Measurements from ENCODE around the gene ABCC8. TPM values are rescaled to one million over a fixed set of nuclear protein-coding genes. Genes with fewer than 3 reads are reported as not detected.

Gene ABCC8
- total RNA-seq, 1 experiment from 2014 or later, result 2.4 TPM

DNA sequence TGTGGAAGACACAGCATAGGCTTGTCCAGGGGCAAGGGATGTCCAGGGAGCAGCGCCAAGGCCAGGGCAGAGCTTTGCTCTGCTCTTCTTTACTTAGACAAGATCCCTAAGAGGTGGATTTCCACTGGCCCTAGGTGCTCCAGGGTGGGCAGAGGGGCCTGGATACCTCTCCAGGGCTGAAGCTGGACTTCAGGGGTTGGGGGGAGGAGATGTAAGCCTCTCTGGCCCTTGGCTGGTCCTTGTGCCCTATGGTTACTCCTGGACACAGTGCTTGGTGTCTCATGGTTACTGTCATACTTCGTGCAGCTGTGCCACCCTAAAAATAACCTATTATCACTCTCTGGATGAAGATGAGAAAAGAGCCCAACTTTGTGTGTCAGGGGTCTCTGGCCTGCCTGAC, 75.3 kb downstream of the ABCC8 start:
- Histone ChIP-seq H4K91ac (ENCODE audit: insufficient read length, low read depth, low read length) (no peak overlapping the region), H3K79me1 (ENCODE audit: insufficient read depth, low read depth, low read length, poor library complexity, severe bottlenecking) (no peaks in the 10 kb centered on the region), H2BK5ac (ENCODE audit: insufficient read length, low read length) (no peak overlapping the region), H3K9me3 (ENCODE audit: control insufficient read depth, low read depth, low read length) (no peaks in the 10 kb centered on the region), H3K4me1 (ENCODE audit: insufficient read depth, low read length) (no peaks in the 10 kb centered on the region), H3K18ac (ENCODE audit: insufficient read length, low read depth, low read length) (no peak overlapping the region), H2AFZ (ENCODE audit: low read length) (no peak overlapping the region), H2BK12ac (ENCODE audit: insufficient read length, low read depth, low read length) (no peak overlapping the region), H4K5ac (ENCODE audit: insufficient read length, low read depth, low read length) (no peak overlapping the region), H2BK120ac (ENCODE audit: low read depth, low read length, poor library complexity, severe bottlenecking) (no peak overlapping the region), H2BK20ac (ENCODE audit: low read depth, low read length, poor library complexity, severe bottlenecking) (no peak overlapping the region), H4K8ac (replicated peaks; ENCODE audit: insufficient read length, low read depth, low read length) (no peak overlapping the region), H3K14ac (ENCODE audit: insufficient read depth, low read length) (no peak overlapping the region; the same call in 1 of the 2 replicates), H3K27ac (ENCODE audit: insufficient read length, low read depth, low read length) (no peak overlapping the region), H3K9ac (ENCODE audit: extremely low read depth, insufficient read length, low read length) (no peak overlapping the region), H3K4ac (ENCODE audit: low read depth, low read length) (no peak overlapping the region), H3K23ac (ENCODE audit: insufficient read length, low read depth, low read length) (no peak overlapping the region), H3K56ac (ENCODE audit: insufficient read length, low read depth, low read length) (no peak overlapping the region), H3K27me3 (ENCODE audit: insufficient read depth, low read length) (no peaks in the 10 kb centered on the region), H3K23me2 (ENCODE audit: insufficient read length, low read depth, low read length, poor library complexity, severe bottlenecking) (no peaks in the 10 kb centered on the region), H4K20me1 (ENCODE audit: control insufficient read depth, insufficient read depth, insufficient read length) (no peaks in the 10 kb centered on the region), H3K79me2 (ENCODE audit: insufficient read depth, low read length) (no peaks in the 10 kb centered on the region), H3T11ph (ENCODE audit: low read length) (no peak overlapping the region), H3K4me2 (ENCODE audit: insufficient read depth, insufficient read length, low read length) (no peak overlapping the region), H2BK15ac (ENCODE audit: low read depth, low read length) (no peak overlapping the region), H2AK5ac (ENCODE audit: insufficient read length, low read length) (no peak overlapping the region)
- Mint-ChIP-seq H3K36me3 (ENCODE audit: insufficient read depth in 1 of 3, low read depth in 3 of 3) (no peaks in the 10 kb centered on the region), H3K9me3 (no peaks in the 10 kb centered on the region), H3K27me3 (ENCODE audit: low read depth) (no peaks in the 10 kb centered on the region; the same call in none of the 2 replicates), H3K4me1 (peaks cover 2 to 13% of the 10 kb centered on the region in 2 experiments; a peak in 2 of 4 replicates), H3K4me3 (no peak overlapping the region), H3K27ac (peak overlapping the region in 1 of 3 experiments; percentile 62; a peak in 2 of 7 replicates)
- no peak for DNase-seq
- no CpG with 5 or more reads among the region's 2 CpGs for WGBS (ENCODE audit: extremely low coverage, insufficient read length, low lambda C conversion rate)
- TF ChIP-seq, protein P1, sequence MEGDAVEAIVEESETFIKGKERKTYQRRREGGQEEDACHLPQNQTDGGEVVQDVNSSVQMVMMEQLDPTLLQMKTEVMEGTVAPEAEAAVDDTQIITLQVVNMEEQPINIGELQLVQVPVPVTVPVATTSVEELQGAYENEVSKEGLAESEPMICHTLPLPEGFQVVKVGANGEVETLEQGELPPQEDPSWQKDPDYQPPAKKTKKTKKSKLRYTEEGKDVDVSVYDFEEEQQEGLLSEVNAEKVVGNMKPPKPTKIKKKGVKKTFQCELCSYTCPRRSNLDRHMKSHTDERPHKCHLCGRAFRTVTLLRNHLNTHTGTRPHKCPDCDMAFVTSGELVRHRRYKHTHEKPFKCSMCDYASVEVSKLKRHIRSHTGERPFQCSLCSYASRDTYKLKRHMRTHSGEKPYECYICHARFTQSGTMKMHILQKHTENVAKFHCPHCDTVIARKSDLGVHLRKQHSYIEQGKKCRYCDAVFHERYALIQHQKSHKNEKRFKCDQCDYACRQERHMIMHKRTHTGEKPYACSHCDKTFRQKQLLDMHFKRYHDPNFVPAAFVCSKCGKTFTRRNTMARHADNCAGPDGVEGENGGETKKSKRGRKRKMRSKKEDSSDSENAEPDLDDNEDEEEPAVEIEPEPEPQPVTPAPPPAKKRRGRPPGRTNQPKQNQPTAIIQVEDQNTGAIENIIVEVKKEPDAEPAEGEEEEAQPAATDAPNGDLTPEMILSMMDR (conservative IDR thresholded peaks at IDR 0.05), result no peak

Data from H9 (cell line).